Ishikawa (cell line): ENCODE measurements around the gene RUSC2.

Experiments used
- CEBPB ChIP-seq: IDR thresholded peaks from 2 replicates; pipeline ENCODE4 v1.6.1; 2012
- CREB1 ChIP-seq: IDR thresholded peaks from 2 replicates; pipeline ENCODE4 v1.6.1; 2012; ENCODE audit warnings: low read depth
- EGR1 ChIP-seq: IDR thresholded peaks from 2 replicates; pipeline ENCODE4 v1.6.1; 2012
- EP300 ChIP-seq: IDR thresholded peaks from 2 replicates; pipeline ENCODE4 v1.6.1; 2012; ENCODE audit warnings: borderline replicate concordance
- FOXM1 ChIP-seq: IDR thresholded peaks from 2 replicates; pipeline ENCODE4 v1.6.1; 2012; ENCODE audit warnings: low read depth, borderline replicate concordance
- NFIC ChIP-seq: IDR thresholded peaks from 2 replicates; pipeline ENCODE4 v1.6.1; 2012
- RAD21 ChIP-seq: IDR thresholded peaks from 2 replicates; pipeline ENCODE4 v1.6.1; 2012; ENCODE audit warnings: low read depth
- TAF1 ChIP-seq: IDR thresholded peaks from 2 replicates; pipeline ENCODE4 v1.6.1; 2012; ENCODE audit warnings: low read depth, mild to moderate bottlenecking
- TCF12 ChIP-seq: IDR thresholded peaks from 2 replicates; pipeline ENCODE4 v1.6.1; 2012; ENCODE audit warnings: low read depth
- TEAD4 ChIP-seq: IDR thresholded peaks from 2 replicates; pipeline ENCODE4 v1.6.1; 2012
- YY1 ChIP-seq: IDR thresholded peaks from 2 replicates; pipeline ENCODE4 v1.6.1; 2012; ENCODE audit warnings: low read depth
- ZBTB7A ChIP-seq: IDR thresholded peaks from 2 replicates; pipeline ENCODE4 v1.6.1; 2012; ENCODE audit warnings: low read depth
- TF ChIP-seq, protein P1 (sequence below): IDR thresholded peaks from 2 replicates; pipeline ENCODE4 v1.6.1; 2012
- TF ChIP-seq, protein P2 (sequence below): IDR thresholded peaks from 2 replicates; pipeline ENCODE4 v1.6.1; 2012
- TF ChIP-seq, protein P3 (sequence below): IDR thresholded peaks from 2 replicates; pipeline ENCODE4 v1.6.1; 2012; ENCODE audit warnings: low read depth, mild to moderate bottlenecking

The RUSC2 gene

DNA sequence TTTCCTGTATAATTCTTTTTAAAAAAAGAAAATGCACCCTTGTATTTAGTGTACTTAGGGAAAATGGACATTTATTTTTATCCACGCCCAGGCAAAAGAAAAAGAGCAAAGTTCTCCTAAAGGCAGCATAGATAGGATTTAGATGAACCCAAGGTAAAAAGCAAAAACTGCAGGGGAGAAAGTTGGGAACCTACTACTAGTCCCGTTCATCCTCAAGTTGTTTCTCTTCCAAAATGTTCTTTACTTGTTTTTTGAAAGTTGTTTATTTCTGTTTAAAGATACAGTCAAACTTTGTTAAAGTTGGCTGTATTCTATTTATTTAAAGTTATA, 9.8 kb downstream of the RUSC2 start:
- TF ChIP-seq, protein P1, sequence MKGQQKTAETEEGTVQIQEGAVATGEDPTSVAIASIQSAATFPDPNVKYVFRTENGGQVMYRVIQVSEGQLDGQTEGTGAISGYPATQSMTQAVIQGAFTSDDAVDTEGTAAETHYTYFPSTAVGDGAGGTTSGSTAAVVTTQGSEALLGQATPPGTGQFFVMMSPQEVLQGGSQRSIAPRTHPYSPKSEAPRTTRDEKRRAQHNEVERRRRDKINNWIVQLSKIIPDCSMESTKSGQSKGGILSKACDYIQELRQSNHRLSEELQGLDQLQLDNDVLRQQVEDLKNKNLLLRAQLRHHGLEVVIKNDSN, result no peak
- TF ChIP-seq FOXM1 (no peak), CEBPB (no peak)
- TF ChIP-seq, protein P2, sequence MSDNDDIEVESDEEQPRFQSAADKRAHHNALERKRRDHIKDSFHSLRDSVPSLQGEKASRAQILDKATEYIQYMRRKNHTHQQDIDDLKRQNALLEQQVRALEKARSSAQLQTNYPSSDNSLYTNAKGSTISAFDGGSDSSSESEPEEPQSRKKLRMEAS, result no peak

DNA sequence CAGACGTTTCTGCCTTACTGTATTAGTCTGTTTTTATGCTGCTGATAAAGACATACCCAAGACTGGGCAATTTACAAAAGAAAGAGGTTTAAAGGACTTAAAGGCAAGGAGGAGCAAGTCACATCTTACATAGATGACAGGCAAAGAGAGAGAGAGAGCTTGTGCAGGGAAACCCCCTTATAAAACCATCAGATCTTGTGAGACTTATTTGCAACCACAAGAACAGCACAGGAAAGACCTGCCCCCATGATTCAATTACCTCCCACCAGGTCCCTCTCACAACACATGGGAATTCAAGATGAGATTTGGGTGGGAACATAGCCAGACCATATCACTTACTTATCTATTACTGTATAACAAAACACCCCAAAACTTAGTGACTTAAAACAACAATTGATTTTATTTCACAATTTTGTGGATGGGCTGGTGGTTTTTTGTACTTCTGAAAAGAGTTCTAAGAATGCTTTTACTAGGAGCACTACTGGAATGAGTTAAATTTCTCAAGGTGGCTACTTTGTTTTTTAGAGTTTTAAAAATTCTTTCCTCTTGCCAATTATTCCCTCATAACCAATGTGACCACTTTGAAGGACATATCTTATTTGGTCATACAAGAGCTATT, 10.3 kb downstream of the RUSC2 start:
- TF ChIP-seq FOXM1, result no peak
- TF ChIP-seq YY1, result no peak
- TF ChIP-seq TEAD4, result no peak
- TF ChIP-seq CREB1, result no peak
- TF ChIP-seq, protein P2, result no peak
- TF ChIP-seq ZBTB7A, result no peak
- TF ChIP-seq CEBPB, result no peak
- no peak for TF ChIP-seq TAF1
- no peak for TF ChIP-seq RAD21
- TF ChIP-seq, protein P1, result no peak
- no peak for TF ChIP-seq TCF12
- no peak for TF ChIP-seq EP300
- TF ChIP-seq, protein P3, sequence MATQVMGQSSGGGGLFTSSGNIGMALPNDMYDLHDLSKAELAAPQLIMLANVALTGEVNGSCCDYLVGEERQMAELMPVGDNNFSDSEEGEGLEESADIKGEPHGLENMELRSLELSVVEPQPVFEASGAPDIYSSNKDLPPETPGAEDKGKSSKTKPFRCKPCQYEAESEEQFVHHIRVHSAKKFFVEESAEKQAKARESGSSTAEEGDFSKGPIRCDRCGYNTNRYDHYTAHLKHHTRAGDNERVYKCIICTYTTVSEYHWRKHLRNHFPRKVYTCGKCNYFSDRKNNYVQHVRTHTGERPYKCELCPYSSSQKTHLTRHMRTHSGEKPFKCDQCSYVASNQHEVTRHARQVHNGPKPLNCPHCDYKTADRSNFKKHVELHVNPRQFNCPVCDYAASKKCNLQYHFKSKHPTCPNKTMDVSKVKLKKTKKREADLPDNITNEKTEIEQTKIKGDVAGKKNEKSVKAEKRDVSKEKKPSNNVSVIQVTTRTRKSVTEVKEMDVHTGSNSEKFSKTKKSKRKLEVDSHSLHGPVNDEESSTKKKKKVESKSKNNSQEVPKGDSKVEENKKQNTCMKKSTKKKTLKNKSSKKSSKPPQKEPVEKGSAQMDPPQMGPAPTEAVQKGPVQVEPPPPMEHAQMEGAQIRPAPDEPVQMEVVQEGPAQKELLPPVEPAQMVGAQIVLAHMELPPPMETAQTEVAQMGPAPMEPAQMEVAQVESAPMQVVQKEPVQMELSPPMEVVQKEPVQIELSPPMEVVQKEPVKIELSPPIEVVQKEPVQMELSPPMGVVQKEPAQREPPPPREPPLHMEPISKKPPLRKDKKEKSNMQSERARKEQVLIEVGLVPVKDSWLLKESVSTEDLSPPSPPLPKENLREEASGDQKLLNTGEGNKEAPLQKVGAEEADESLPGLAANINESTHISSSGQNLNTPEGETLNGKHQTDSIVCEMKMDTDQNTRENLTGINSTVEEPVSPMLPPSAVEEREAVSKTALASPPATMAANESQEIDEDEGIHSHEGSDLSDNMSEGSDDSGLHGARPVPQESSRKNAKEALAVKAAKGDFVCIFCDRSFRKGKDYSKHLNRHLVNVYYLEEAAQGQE, result no peak
- no peak for TF ChIP-seq NFIC

DNA sequence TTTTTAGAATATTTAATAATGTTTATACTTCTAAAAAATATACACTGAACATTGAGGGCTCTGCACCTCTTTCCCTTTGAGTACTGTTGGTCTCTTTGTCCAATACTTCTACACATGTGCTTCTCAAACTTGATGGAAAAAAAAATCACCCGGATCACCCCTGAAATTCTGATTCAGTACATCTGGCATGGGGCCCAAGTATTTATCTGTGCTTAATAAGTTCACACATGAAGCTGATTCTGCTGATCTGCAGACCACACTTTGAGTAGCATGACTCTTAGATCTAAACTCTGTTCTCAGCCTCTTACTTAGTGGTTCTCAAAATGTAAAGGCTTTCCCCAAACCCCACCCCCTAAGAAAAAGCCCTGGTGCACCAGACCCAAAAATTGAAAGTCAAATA, 12.0 kb downstream of the RUSC2 start:
- TF ChIP-seq EGR1 (no peak), RAD21 (no peak), TCF12 (no peak), YY1 (no peak), ZBTB7A (no peak), NFIC (no peak), FOXM1 (no peak), CREB1 (no peak), TAF1 (no peak)
- TF ChIP-seq, protein P2, result no peak
- TF ChIP-seq, protein P1, result no peak

DNA sequence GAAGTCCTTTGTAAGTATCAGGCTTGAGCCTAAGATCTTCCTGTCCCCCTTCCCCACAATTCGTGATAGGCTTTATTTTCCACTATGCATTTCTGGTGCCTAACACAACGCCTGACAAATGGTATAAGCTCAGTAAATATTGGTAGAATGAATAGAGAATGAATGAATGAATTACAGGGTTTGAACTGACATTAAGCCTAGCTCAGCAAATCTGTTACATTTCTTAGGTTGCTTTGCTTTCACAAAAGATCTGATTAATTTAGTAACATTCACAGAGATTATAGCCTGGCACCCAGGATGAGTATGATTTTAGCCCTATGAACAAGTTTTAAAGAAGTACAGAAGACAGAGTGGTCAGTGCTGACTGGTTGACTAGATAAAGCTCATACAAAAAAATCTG, 16.4 kb downstream of the RUSC2 start:
- TF ChIP-seq FOXM1, result no peak
- TF ChIP-seq YY1, result no peak

DNA sequence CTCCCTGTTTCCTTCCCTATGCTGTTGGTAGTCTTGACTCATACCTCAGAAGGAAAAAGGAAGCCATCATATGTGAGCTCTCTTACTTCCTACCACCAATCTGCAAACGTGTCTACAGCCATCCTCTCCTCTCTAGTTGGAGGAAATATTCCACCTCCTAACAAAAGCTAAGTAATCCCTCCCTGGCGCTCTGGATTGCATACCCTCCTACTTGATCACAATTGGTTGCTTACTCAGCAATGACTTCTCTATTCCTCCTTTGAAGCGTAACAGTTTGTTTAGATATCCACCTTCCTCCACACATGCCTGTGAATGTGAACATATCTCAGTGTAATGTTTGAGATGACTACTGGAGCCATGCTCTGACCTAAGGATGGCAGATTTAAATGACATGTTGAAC, 18.2 kb downstream of the RUSC2 start:
- TF ChIP-seq NFIC (no peak), CREB1 (no peak), YY1 (no peak), EGR1 (no peak), TEAD4 (no peak), TCF12 (no peak), TAF1 (no peak), FOXM1 (no peak), RAD21 (no peak), EP300 (no peak), CEBPB (no peak), ZBTB7A (no peak)
- TF ChIP-seq, protein P1, result no peak
- TF ChIP-seq, protein P3, result no peak
- TF ChIP-seq, protein P2, result no peak
